Dedifferentiated amniotic fluid mesenchymal stem cell (primary cell): ENCODE measurements around the gene STEAP3.

ENCODE experiments used
- DNase-seq: peaks from one replicate; pipeline ENCODE4 v3.0.0-alpha.2; 2016; ENCODE audit errors: extremely low spot score

STEAP3 gene

GRCh38 chr2:119247844-119248271 lies 24.2 kb downstream of the STEAP3 start:
- DNase-seq, result no peak

GRCh38 chr2:119248311-119248710 lies 24.7 kb downstream of the STEAP3 start:
- DNase-seq, result no peak

- DNase-seq, result no peak
Observed at GRCh38 chr2:119248751-119249150, 25.1 kb downstream of the STEAP3 start.

- no peak for DNase-seq
Observed at GRCh38 chr2:119249311-119249710, 25.7 kb downstream of the STEAP3 start.

GRCh38 chr2:119249855-119250717 lies 26.5 kb downstream of the STEAP3 start:
- DNase-seq, result no peak

GRCh38 chr2:119250718-119251290 lies 27.2 kb downstream of the STEAP3 start:
- DNase-seq, result no peak

GRCh38 chr2:119251652-119252051 lies 28.0 kb downstream of the STEAP3 start:
- no peak for DNase-seq

- peak; percentile 63 for DNase-seq
Observed at GRCh38 chr2:119252186-119253113, 28.8 kb downstream of the STEAP3 start.

GRCh38 chr2:119253114-119253702 lies 29.6 kb downstream of the STEAP3 start:
- peak; percentile 32 for DNase-seq

GRCh38 chr2:119253760-119254600 lies 30.3 kb downstream of the STEAP3 start:
- DNase-seq, result no peak

- DNase-seq, result no peak
Observed at GRCh38 chr2:119254601-119255080, 31.0 kb downstream of the STEAP3 start.

- DNase-seq, result peak; percentile 81
Observed at GRCh38 chr2:119255760-119256581, 32.3 kb downstream of the STEAP3 start.

- no peak for DNase-seq
Observed at GRCh38 chr2:119256582-119256921, 32.9 kb downstream of the STEAP3 start.

GRCh38 chr2:119257198-119257597 lies 33.6 kb downstream of the STEAP3 start:
- DNase-seq, result no peak

- no peak for DNase-seq
Observed at GRCh38 chr2:119259296-119259860, 35.7 kb downstream of the STEAP3 start.

GRCh38 chr2:119260646-119261492 lies 37.2 kb downstream of the STEAP3 start:
- DNase-seq, result no peak

GRCh38 chr2:119261493-119262225 lies 38.0 kb downstream of the STEAP3 start:
- no peak for DNase-seq

GRCh38 chr2:119263025-119263424 lies 39.4 kb downstream of the STEAP3 start:
- DNase-seq, result no peak
